ENCODE results near the gene RCN1.

RCN1 gene

DNA sequence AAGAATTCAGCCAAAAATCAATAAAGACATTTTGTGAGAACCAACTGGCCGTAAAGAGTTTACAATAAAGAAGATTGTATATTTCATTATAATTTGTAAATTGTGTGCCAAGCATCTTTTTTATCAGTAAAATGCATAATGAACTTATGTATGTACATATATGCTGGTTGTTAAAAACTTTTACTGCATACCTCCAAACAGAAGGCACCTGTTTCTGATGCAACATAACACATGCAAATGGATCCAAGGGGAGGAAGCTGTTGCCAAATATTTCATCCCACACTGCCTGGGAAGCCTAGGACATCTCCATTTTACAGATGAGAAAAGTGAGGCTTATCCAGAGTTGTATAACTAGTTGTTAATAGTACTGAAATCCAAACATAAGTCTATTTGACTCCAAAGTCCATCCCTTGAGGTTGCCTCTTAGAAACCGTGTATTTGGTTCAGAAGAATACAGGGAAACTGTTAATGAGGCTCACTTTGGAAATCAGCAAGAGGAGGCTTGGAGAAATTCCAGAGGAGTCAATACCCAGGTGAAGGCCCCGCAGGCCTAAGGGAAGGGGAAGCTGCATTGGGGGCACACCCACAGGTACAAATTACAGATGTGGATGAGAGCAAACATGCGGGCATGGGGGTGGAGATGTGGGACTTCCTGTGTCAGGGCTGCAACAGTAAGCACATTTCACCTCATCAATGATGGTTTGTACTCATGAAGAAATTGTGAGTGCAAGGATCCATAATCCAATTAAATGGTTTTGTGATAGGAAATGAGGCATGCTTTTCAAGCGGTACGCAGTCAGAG is 51.1 kb downstream of the RCN1 start:
- TF ChIP-seq ZNF384 (IDR thresholded peaks at IDR 0.05) (no peak), FOXK2 (IDR thresholded peaks at IDR 0.05) (no peak), CTBP1 (IDR thresholded peaks at IDR 0.05; ENCODE audit: borderline replicate concordance) (no peak), HDGF (IDR thresholded peaks at IDR 0.05; ENCODE audit: borderline replicate concordance) (no peak), ELF4 (IDR thresholded peaks at IDR 0.05) (no peak)
- ChIA-PET CTCF (no interaction called here), POLR2A (no interaction called here)
- no peak for DNase-seq (ENCODE audit: extremely low spot score)

- TF ChIP-seq ARNT (IDR thresholded peaks at IDR 0.05) (no peak), TARDBP (IDR thresholded peaks at IDR 0.05) (no peak), BHLHE40 (IDR thresholded peaks at IDR 0.05; ENCODE audit: borderline replicate concordance) (no peak), SP1 (IDR thresholded peaks at IDR 0.05) (no peak), SUZ12 (IDR thresholded peaks at IDR 0.05) (no peak), FOXA1 (IDR thresholded peaks at IDR 0.05) (no peak), FOXM1 (IDR thresholded peaks at IDR 0.05; ENCODE audit: borderline replicate concordance) (no peak), FOXK2 (IDR thresholded peaks at IDR 0.05) (no peak), NFRKB (IDR thresholded peaks at IDR 0.05) (no peak), ZNF384 (IDR thresholded peaks at IDR 0.05) (no peak)
- TF ChIP-seq, protein P1, sequence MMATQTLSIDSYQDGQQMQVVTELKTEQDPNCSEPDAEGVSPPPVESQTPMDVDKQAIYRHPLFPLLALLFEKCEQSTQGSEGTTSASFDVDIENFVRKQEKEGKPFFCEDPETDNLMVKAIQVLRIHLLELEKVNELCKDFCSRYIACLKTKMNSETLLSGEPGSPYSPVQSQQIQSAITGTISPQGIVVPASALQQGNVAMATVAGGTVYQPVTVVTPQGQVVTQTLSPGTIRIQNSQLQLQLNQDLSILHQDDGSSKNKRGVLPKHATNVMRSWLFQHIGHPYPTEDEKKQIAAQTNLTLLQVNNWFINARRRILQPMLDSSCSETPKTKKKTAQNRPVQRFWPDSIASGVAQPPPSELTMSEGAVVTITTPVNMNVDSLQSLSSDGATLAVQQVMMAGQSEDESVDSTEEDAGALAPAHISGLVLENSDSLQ (IDR thresholded peaks at IDR 0.05): no peak
- ChIA-PET POLR2A (no interaction called here), CTCF (no interaction called here)
- DNase-seq (ENCODE audit: extremely low spot score): no peak
These were observed 52.5 kb downstream of the RCN1 start for GRCh38 chr11:32143378-32143777.

DNA sequence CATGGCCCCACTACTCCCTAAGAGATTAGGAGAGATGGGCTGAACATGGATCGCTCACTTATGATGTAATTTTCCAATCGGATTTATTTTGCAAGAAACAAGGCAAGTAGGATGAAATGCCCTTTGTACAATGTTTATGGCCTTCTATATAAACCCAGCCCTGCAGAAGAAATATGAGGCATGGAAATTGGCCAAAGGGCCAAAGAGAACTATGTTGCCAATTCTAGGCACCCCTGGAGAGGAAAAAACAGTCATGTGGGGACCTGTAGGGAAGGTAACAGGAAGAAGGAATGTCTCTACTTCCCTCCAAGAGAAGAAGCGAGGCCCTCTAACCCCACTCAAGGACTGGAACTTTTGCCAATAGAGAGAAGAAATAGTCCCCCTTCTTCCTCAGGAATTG is 54.4 kb downstream of the RCN1 start:
- CTCF ChIA-PET: no interaction called here
- TF ChIP-seq FOXM1 (IDR thresholded peaks at IDR 0.05; ENCODE audit: borderline replicate concordance): no peak
- TF ChIP-seq HDGF (IDR thresholded peaks at IDR 0.05; ENCODE audit: borderline replicate concordance): no peak
- TF ChIP-seq TARDBP (IDR thresholded peaks at IDR 0.05): no peak
- TF ChIP-seq ZNF384 (IDR thresholded peaks at IDR 0.05): no peak
- TF ChIP-seq L3MBTL2 (conservative IDR thresholded peaks at IDR 0.05): no peak
- TF ChIP-seq ARNT (IDR thresholded peaks at IDR 0.05): no peak
- no peak for TF ChIP-seq ELF4 (IDR thresholded peaks at IDR 0.05)
- TF ChIP-seq NFRKB (IDR thresholded peaks at IDR 0.05): no peak
- no peak for TF ChIP-seq CTBP1 (IDR thresholded peaks at IDR 0.05; ENCODE audit: borderline replicate concordance)
- TF ChIP-seq FOXA1 (IDR thresholded peaks at IDR 0.05): no peak
- no peak for TF ChIP-seq BHLHE40 (IDR thresholded peaks at IDR 0.05; ENCODE audit: borderline replicate concordance)
- TF ChIP-seq FOXK2 (IDR thresholded peaks at IDR 0.05): no peak
- TF ChIP-seq SUZ12 (IDR thresholded peaks at IDR 0.05): no peak
- TF ChIP-seq, protein P1 (IDR thresholded peaks at IDR 0.05): no peak
- POLR2A ChIA-PET: no interaction called here
- DNase-seq (ENCODE audit: extremely low spot score): no peak

- CTCF ChIA-PET: interaction anchor here (0.6 kb wide), 1 partner anchor 25 kb away, joined by 3 read pairs; no protein-coding TSS in a partner anchor
- no peak for TF ChIP-seq TARDBP (IDR thresholded peaks at IDR 0.05)
- no peak for TF ChIP-seq SP1 (IDR thresholded peaks at IDR 0.05)
- no peak for TF ChIP-seq NFRKB (IDR thresholded peaks at IDR 0.05)
- TF ChIP-seq FOXK2 (IDR thresholded peaks at IDR 0.05): no peak
- no peak for TF ChIP-seq BHLHE40 (IDR thresholded peaks at IDR 0.05; ENCODE audit: borderline replicate concordance)
- TF ChIP-seq ZNF384 (IDR thresholded peaks at IDR 0.05): no peak
- TF ChIP-seq LEF1 (IDR thresholded peaks at IDR 0.05; ENCODE audit: borderline replicate concordance): no peak
- no peak for TF ChIP-seq HDGF (IDR thresholded peaks at IDR 0.05; ENCODE audit: borderline replicate concordance)
- TF ChIP-seq SUZ12 (IDR thresholded peaks at IDR 0.05): no peak
- TF ChIP-seq ARNT (IDR thresholded peaks at IDR 0.05): no peak
- TF ChIP-seq ELF4 (IDR thresholded peaks at IDR 0.05): no peak
- TF ChIP-seq CTBP1 (IDR thresholded peaks at IDR 0.05; ENCODE audit: borderline replicate concordance): no peak
- TF ChIP-seq FOXA1 (IDR thresholded peaks at IDR 0.05): no peak
- TF ChIP-seq, protein P1 (IDR thresholded peaks at IDR 0.05): no peak
- no peak for TF ChIP-seq FOXM1 (IDR thresholded peaks at IDR 0.05; ENCODE audit: borderline replicate concordance)
- no peak for TF ChIP-seq L3MBTL2 (conservative IDR thresholded peaks at IDR 0.05)
- POLR2A ChIA-PET: no interaction called here
- DNase-seq (ENCODE audit: extremely low spot score): no peak
These were observed 58.0 kb downstream of the RCN1 start for GRCh38 chr11:32148895-32149294.

- DNase-seq (ENCODE audit: extremely low spot score): no peak
- CTCF ChIA-PET: interaction anchor here (0.6 to 1.6 kb wide), 2 partner anchors 11 to 24 kb away, joined by 3 read pairs; no protein-coding TSS in a partner anchor
- no peak for TF ChIP-seq SP1 (IDR thresholded peaks at IDR 0.05)
- no peak for TF ChIP-seq HDGF (IDR thresholded peaks at IDR 0.05; ENCODE audit: borderline replicate concordance)
- no peak for TF ChIP-seq FOXA1 (IDR thresholded peaks at IDR 0.05)
- no peak for TF ChIP-seq ELF4 (IDR thresholded peaks at IDR 0.05)
- TF ChIP-seq, protein P1 (IDR thresholded peaks at IDR 0.05): no peak
- TF ChIP-seq ARNT (IDR thresholded peaks at IDR 0.05): no peak
- no peak for TF ChIP-seq SUZ12 (IDR thresholded peaks at IDR 0.05)
- POLR2A ChIA-PET: interaction anchor here (1.2 kb wide), 1 partner anchor 49 kb away, joined by 4 read pairs; no protein-coding TSS in a partner anchor
These were observed 58.9 kb downstream of the RCN1 start for GRCh38 chr11:32149748-32150147.

All from HEK293T (cell line).